Smooth muscle cell (in vitro differentiated cells): Measurements from ENCODE around the gene STON2. TPM values are rescaled to one million over a fixed set of nuclear protein-coding genes. Genes with fewer than 3 reads are reported as not detected.

Source experiments
- DNase-seq: peaks from one replicate; lab custom pipeline; 2025; ENCODE audit not compliant: unreplicated experiment; lab: John Stamatoyannopoulos, UW
- H2AFZ ChIP-seq: fragments of 200-600 bp; sonication (generic); 2 replicates; pipeline ENCODE4 v1.6.0; 2016; ENCODE audit warnings: antibody characterized with exemption, low read depth, mild to moderate bottlenecking
- H3F3A ChIP-seq: fragments of 200-600 bp; sonication (generic); 2 replicates; pipeline ENCODE4 v1.6.0; 2017; ENCODE audit warnings: antibody characterized with exemption, low read depth
- H3K27ac ChIP-seq: fragments of 200-600 bp; sonication (generic); 2 replicates; pipeline ENCODE4 v1.5.1; 2016; ENCODE audit warnings: low read depth, mild to moderate bottlenecking
- H3K27me3 ChIP-seq: fragments of 200-600 bp; sonication (generic); 2 replicates; pipeline ENCODE4 v1.6.1; 2016; ENCODE audit warnings: low read depth, mild to moderate bottlenecking
- H3K36me3 ChIP-seq: fragments of 200-600 bp; sonication (generic); 2 replicates; pipeline ENCODE4 v1.5.1; 2016; ENCODE audit warnings: low read depth
- H3K4me1 ChIP-seq: fragments of 200-600 bp; sonication (generic); 2 replicates; pipeline ENCODE4 v1.5.1; 2016; ENCODE audit warnings: low read depth
- H3K4me2 ChIP-seq: fragments of 200-600 bp; sonication (generic); 2 replicates; pipeline ENCODE4 v1.6.0; 2016; ENCODE audit warnings: mild to moderate bottlenecking
- H3K4me3 ChIP-seq: fragments of 200-600 bp; sonication (generic); 2 replicates; pipeline ENCODE4 v1.5.1; 2016; ENCODE audit warnings: mild to moderate bottlenecking
- H3K79me2 ChIP-seq: fragments of 200-600 bp; sonication (generic); 2 replicates; pipeline ENCODE4 v1.6.0; 2016; ENCODE audit warnings: low read depth, mild to moderate bottlenecking
- H3K9ac ChIP-seq: fragments of 200-600 bp; sonication (generic); 2 replicates; pipeline ENCODE4 v1.6.0; 2016; ENCODE audit warnings: low read depth
- H3K9me3 ChIP-seq: fragments of 200-600 bp; sonication (generic); replicated peaks from 2 replicates; pipeline ENCODE4 v1.5.1; 2016; ENCODE audit warnings: low read depth
- H4K20me1 ChIP-seq: fragments of 200-600 bp; sonication (generic); 2 replicates; pipeline ENCODE4 v1.6.0; 2016; ENCODE audit warnings: low read depth
- WGBS: methylation state at CpG from one replicate; pipeline ENCODE4 v1.1.7; 2016; ENCODE audit warnings: low lambda C conversion rate; 5-methylcytosine and 5-hydroxymethylcytosine counted together
- polyA plus RNA-seq: library from polyadenylated mRNA; unstranded; fragments of >200 nt; fragmentation: Nextera tagmentation; extraction: Ambion mirVana; gene quantifications from 2 replicates; pipeline ENCODE4 v1.2.1, GENCODE V29; 2016
- total RNA-seq: library from RNA; depleted of rRNA; stranded (reverse); fragments of >200 nt; gene quantifications from 2 replicates; pipeline ENCODE4 v1.2.3, GENCODE V29; 2014
- TF ChIP-seq, protein P1 (sequence below): fragments of 200-600 bp; sonication (generic); IDR thresholded peaks from 2 replicates; pipeline ENCODE4 v1.5.1; 2017; ENCODE audit warnings: borderline replicate concordance, mild to moderate bottlenecking, antibody characterized with exemption; ENCODE audit not compliant: insufficient read depth, poor library complexity, severe bottlenecking

The STON2 gene
- total and polyA plus RNA-seq, 2 experiments from 2014 or later = 1.7 to 43.6 TPM

DNA sequence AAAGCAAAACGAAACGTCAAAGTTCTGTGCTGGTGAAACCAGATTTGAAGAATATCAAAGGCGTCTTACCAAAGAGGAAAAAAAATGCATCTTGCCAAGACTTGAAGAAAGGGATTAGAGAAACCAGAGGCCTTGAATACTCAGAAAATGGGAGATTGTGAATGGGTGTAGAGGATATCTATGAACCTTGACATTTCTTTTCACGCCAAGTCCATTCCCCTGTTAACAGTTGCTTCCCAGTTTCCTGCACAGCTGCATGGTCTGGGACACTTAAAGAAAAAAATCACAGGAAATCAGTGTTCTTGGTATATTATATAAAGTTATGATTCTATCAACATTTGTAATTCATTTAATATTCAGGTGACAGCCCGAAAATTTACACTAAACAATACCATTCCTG lies 178.0 kb downstream of the STON2 start:
- TF ChIP-seq, protein P1, sequence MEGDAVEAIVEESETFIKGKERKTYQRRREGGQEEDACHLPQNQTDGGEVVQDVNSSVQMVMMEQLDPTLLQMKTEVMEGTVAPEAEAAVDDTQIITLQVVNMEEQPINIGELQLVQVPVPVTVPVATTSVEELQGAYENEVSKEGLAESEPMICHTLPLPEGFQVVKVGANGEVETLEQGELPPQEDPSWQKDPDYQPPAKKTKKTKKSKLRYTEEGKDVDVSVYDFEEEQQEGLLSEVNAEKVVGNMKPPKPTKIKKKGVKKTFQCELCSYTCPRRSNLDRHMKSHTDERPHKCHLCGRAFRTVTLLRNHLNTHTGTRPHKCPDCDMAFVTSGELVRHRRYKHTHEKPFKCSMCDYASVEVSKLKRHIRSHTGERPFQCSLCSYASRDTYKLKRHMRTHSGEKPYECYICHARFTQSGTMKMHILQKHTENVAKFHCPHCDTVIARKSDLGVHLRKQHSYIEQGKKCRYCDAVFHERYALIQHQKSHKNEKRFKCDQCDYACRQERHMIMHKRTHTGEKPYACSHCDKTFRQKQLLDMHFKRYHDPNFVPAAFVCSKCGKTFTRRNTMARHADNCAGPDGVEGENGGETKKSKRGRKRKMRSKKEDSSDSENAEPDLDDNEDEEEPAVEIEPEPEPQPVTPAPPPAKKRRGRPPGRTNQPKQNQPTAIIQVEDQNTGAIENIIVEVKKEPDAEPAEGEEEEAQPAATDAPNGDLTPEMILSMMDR = no peak

DNA sequence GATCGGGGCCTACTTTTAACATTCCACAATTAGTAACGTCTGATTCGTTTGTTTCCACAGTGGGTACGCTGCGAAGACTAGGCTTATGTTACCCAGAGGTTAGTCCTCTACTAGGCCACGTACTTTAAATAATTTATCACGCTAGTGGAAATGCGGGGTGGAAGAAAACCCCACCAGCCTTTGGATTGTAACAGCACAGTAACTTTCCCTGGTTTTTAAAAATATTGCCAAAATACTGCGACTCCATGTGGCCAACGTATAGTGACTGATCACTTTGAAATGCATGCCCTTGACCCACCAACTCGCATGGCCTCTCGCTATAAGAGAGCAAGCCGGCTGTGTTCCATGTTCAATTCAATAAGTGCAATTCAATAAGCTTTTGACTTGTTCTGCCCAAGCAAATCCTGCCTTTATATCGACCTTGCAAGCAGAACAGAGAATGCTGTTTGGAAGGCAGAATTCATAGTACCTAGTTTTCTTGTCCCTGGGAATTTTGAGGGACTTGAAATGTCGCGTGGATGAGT lies 178.5 kb downstream of the STON2 start:
- peak overlapping the region; percentile 98 for H3K9ac ChIP-seq
- H3F3A ChIP-seq = peaks cover 15% of the 10 kb centered on the region
- H4K20me1 ChIP-seq = peaks cover 23% of the 10 kb centered on the region
- WGBS = 17% methylated on average over 16 of the region's 16 CpGs
- DNase-seq = no peak
- no peaks in the 10 kb centered on the region for H3K9me3 ChIP-seq
- peak overlapping the region; percentile 84 for H3K4me2 ChIP-seq
- H2AFZ ChIP-seq = peak overlapping the region; percentile 73
- peak overlapping the region; percentile 98 for H3K4me3 ChIP-seq
- H3K4me1 ChIP-seq = peaks cover 25% of the 10 kb centered on the region
- no peaks in the 10 kb centered on the region for H3K27me3 ChIP-seq
- TF ChIP-seq, protein P1 = no peak
- peaks cover 25% of the 10 kb centered on the region for H3K79me2 ChIP-seq
- H3K27ac ChIP-seq = peak overlapping the region; percentile 100
- H3K36me3 ChIP-seq = no peaks in the 10 kb centered on the region

More for the DNA sequence above, 178.0 kb downstream of the STON2 start:
- Histone ChIP-seq H3K9ac (peak overlapping the region; percentile 98), H3K4me2 (peak overlapping the region; percentile 84), H3K4me1 (peaks cover 23% of the 10 kb centered on the region), H3K36me3 (no peaks in the 10 kb centered on the region), H3K79me2 (peaks cover 20% of the 10 kb centered on the region), H3F3A (peaks cover 15% of the 10 kb centered on the region), H4K20me1 (peaks cover 19% of the 10 kb centered on the region), H3K27ac (peak overlapping the region; percentile 100), H3K27me3 (no peaks in the 10 kb centered on the region), H2AFZ (peak overlapping the region; percentile 73), H3K4me3 (peak overlapping the region; percentile 98), H3K9me3 (no peaks in the 10 kb centered on the region)
- DNase-seq = no peak
- 77% methylated on average over 5 of the region's 5 CpGs for WGBS

DNA sequence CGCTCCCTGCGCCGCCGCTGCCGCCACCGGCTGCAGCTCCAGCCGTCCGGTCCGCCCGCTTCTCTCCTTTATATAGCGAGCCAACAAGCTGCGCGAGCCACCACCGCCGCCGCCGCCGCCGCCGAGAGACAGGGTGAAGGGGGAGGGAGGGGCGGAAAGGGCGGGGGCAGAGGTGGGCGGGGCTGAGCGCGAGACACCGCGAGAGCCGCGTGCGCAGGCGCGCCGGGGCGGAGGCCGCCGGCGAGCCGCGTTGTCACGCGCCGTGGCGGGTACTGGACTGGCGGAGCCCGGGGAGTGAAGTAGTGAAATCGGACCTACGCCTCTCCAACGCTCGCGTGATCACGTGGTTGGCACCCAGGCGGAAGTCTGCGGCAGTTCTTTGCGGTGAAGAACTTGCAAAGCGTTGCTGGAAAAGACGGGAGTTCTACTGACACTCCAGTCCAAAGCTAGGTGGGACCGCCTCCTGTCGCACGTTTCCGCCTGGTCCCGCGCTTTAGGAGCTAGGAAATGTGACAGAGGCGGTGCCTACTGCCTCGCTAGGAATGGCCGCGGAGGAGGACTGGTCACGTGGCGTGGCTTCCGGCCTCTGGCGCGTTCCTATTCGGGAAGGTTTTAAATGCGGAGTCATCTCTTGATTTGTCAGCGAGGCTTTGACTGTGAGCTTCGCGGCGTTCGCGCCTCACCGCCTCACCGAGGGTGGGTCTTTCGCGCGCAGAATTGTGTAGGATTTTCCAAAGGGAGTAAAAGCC lies 179.1 kb downstream of the STON2 start, which contains the start of gene GTF2A1:
TSS of gene GTF2A1 (minus strand) at position 130 of the 749 bp plus-strand sequence. CDS start 441 bp downstream, outside the sequence.
- peak within 1 kb of the TSS; percentile 90 for H3K4me2 ChIP-seq
- H3K36me3 ChIP-seq = no peaks in the 10 kb centered on the region
- H3K4me3 ChIP-seq = peak within 1 kb of the TSS; percentile 98
- WGBS = 1% methylated on average over 48 of the region's 84 CpGs
- H3K9ac ChIP-seq = peak within 1 kb of the TSS; percentile 98
- peaks cover 31% of the 10 kb centered on the region for H3K79me2 ChIP-seq
- peaks cover 30% of the 10 kb centered on the region for H4K20me1 ChIP-seq
- TF ChIP-seq, protein P1 = no peak
- peak; percentile 98 for DNase-seq
- H2AFZ ChIP-seq = peak within 1 kb of the TSS; percentile 73
- H3F3A ChIP-seq = peaks cover 15% of the 10 kb centered on the region
- peaks cover 25% of the 10 kb centered on the region for H3K4me1 ChIP-seq
- H3K27ac ChIP-seq = peak within 1 kb of the TSS; percentile 100
- H3K9me3 ChIP-seq = no peaks in the 10 kb centered on the region
- H3K27me3 ChIP-seq = no peaks in the 10 kb centered on the region
